ENCODE results near the gene COX7B2. TPM values are rescaled to one million over a fixed set of nuclear protein-coding genes. Genes with fewer than 3 reads are reported as not detected.

Gene COX7B2
- total and polyA plus RNA-seq, 2 donors (not counting 1 experiment from before 2014, with no cell fraction given), result not detected

GRCh38 chr4:46908148-46908547 is 897 bp downstream of the COX7B2 start:
- Mint-ChIP-seq H3K27me3 (no peaks in the 10 kb centered on the region), H3K4me3 (no peak overlapping the region), H3K27ac (no peak overlapping the region), H3K9me3 (ENCODE audit: insufficient read depth) (no peaks in the 10 kb centered on the region), H3K4me1 (no peaks in the 10 kb centered on the region)
- H3K9me3 ChIP-seq (ENCODE audit: control extremely low read depth in 1 of 3, control insufficient read depth in 2 of 3, insufficient read depth in 1 of 3, low read length in 2 of 3), result peaks cover 0 to 4% (median 0%) of the 10 kb centered on the region in 3 donors
- ChIA-PET POLR2A (no interaction called here), CTCF (no interaction called here)
- no peaks in the 10 kb centered on the region for H3K4me1 ChIP-seq (ENCODE audit: control insufficient read depth in 2 of 2, insufficient read depth in 2 of 2, low read length in 2 of 2)
- ATAC-seq (ENCODE audit: low read depth) (no peak), DNase-seq (no peak)
- intact Hi-C loops (cut with micrococcal nuclease), result no loop called here
- H3K4me3 ChIP-seq (ENCODE audit: control extremely low read depth in 1 of 5, extremely low read depth in 1 of 5, insufficient read depth in 1 of 5, low read depth in 2 of 5, low read length in 4 of 5), result no peak overlapping the region
- H3K27me3 ChIP-seq (replicated peaks in 1 of 4; ENCODE audit: control extremely low read depth in 1 of 4, control insufficient read depth in 3 of 4, insufficient read depth in 4 of 4, low read length in 3 of 4), result no peaks in the 10 kb centered on the region
- H3K79me2 ChIP-seq (ENCODE audit: control insufficient read depth, insufficient read depth, low read length), result no peaks in the 10 kb centered on the region
- no peaks in the 10 kb centered on the region for H4K20me1 ChIP-seq (ENCODE audit: control insufficient read depth, insufficient read depth, low read length, poor library complexity, severe bottlenecking)
- no peak overlapping the region for H2AFZ ChIP-seq (ENCODE audit: insufficient read depth, low read depth, low read length, poor library complexity, severe bottlenecking)
- TF ChIP-seq EZH2 (IDR thresholded peaks at IDR 0.05; ENCODE audit: borderline replicate concordance, insufficient read depth, low read depth, low read length, poor library complexity, severe bottlenecking) (no peak), CTCF (IDR thresholded peaks at IDR 0.05) (no peak)
- no peak overlapping the region for H3K4me2 ChIP-seq (replicated peaks; ENCODE audit: low read depth, low read length, poor library complexity, severe bottlenecking)
- no peak overlapping the region for H3K27ac ChIP-seq (ENCODE audit: low read length in 2 of 2)
- H3K9ac ChIP-seq (ENCODE audit: low read length), result no peak overlapping the region
- no peaks in the 10 kb centered on the region for H3K36me3 ChIP-seq (replicated peaks in 1 of 2; ENCODE audit: control extremely low read depth in 1 of 2, control insufficient read depth in 1 of 2, extremely low read depth in 1 of 2, insufficient read depth in 2 of 2, low read length in 1 of 2)
- WGBS (ENCODE audit: insufficient coverage), result 89% methylated on average over 4 of the region's 4 CpGs

- H3K4me1 ChIP-seq (ENCODE audit: control insufficient read depth in 2 of 2, insufficient read depth in 2 of 2, low read length in 2 of 2), result no peaks in the 10 kb centered on the region
- H3K27me3 Mint-ChIP-seq, result no peaks in the 10 kb centered on the region
- H3K4me3 ChIP-seq (ENCODE audit: control extremely low read depth in 1 of 5, extremely low read depth in 1 of 5, insufficient read depth in 1 of 5, low read depth in 2 of 5, low read length in 4 of 5), result no peak overlapping the region
- no peaks in the 10 kb centered on the region for H3K9me3 ChIP-seq (ENCODE audit: control extremely low read depth in 1 of 3, control insufficient read depth in 2 of 3, insufficient read depth in 1 of 3, low read length in 2 of 3)
- H3K27me3 ChIP-seq (replicated peaks in 1 of 4; ENCODE audit: control extremely low read depth in 1 of 4, control insufficient read depth in 3 of 4, insufficient read depth in 4 of 4, low read length in 3 of 4), result no peaks in the 10 kb centered on the region
- no peak overlapping the region for H3K27ac ChIP-seq (ENCODE audit: low read length in 2 of 2)
- no peak overlapping the region for H3K4me3 Mint-ChIP-seq
- no peak for TF ChIP-seq CTCF (IDR thresholded peaks at IDR 0.05)
- no peak for TF ChIP-seq EZH2 (IDR thresholded peaks at IDR 0.05; ENCODE audit: borderline replicate concordance, insufficient read depth, low read depth, low read length, poor library complexity, severe bottlenecking)
- H2AFZ ChIP-seq (ENCODE audit: insufficient read depth, low read depth, low read length, poor library complexity, severe bottlenecking), result no peak overlapping the region
- DNase-seq, result no peak
- intact Hi-C loops (cut with micrococcal nuclease), result no loop called here
- H3K9me3 Mint-ChIP-seq (ENCODE audit: insufficient read depth), result no peaks in the 10 kb centered on the region
- no peak overlapping the region for H3K27ac Mint-ChIP-seq
- H3K4me2 ChIP-seq (replicated peaks; ENCODE audit: low read depth, low read length, poor library complexity, severe bottlenecking), result no peak overlapping the region
- no peaks in the 10 kb centered on the region for H3K79me2 ChIP-seq (ENCODE audit: control insufficient read depth, insufficient read depth, low read length)
- ChIA-PET CTCF (no interaction called here), POLR2A (no interaction called here)
- H3K4me1 Mint-ChIP-seq, result no peaks in the 10 kb centered on the region
- WGBS (ENCODE audit: insufficient coverage), result no CpG with 5 or more reads among the region's 1 CpG
- no peak overlapping the region for H3K9ac ChIP-seq (ENCODE audit: low read length)
- no peaks in the 10 kb centered on the region for H3K36me3 ChIP-seq (replicated peaks in 1 of 2; ENCODE audit: control extremely low read depth in 1 of 2, control insufficient read depth in 1 of 2, extremely low read depth in 1 of 2, insufficient read depth in 2 of 2, low read length in 1 of 2)
- no peak for ATAC-seq (ENCODE audit: low read depth)
- H4K20me1 ChIP-seq (ENCODE audit: control insufficient read depth, insufficient read depth, low read length, poor library complexity, severe bottlenecking), result no peaks in the 10 kb centered on the region
These were observed 9.0 kb downstream of the COX7B2 start for GRCh38 chr4:46900082-46900481.

Data from B cell (primary cell).